ENCODE measurements around the gene PHKA1. TPM values are rescaled to one million over a fixed set of nuclear protein-coding genes. Genes with fewer than 3 reads are reported as not detected.

PHKA1 gene
- total RNA-seq, 3 donors from 2014 or later: 3.8 to 8.7 (median 4.0) TPM

GRCh38 chrX:72715546-72715945 lies 1.4 kb upstream of the PHKA1 start:
- no peak for TF ChIP-seq CTCF (IDR thresholded peaks at IDR 0.05)

GRCh38 chrX:72714478-72714916 lies 391 bp upstream of the PHKA1 start:
- no peak for TF ChIP-seq CTCF (IDR thresholded peaks at IDR 0.05)
- Histone ChIP-seq H3K4me3 (no peak overlapping the region), H3K9me3 (no peaks in the 10 kb centered on the region), H3K4me1 (ENCODE audit: low read depth) (no peaks in the 10 kb centered on the region), H3K36me3 (ENCODE audit: low read depth) (no peaks in the 10 kb centered on the region)
- DNase-seq: peak; percentile 54 to 64 (median 54)
- intact Hi-C loops (cut with DNase I, micrococcal nuclease): no loop called here
- ATAC-seq: peak; percentile 83

More at GRCh38 chrX:72715546-72715945, 1.4 kb upstream of the PHKA1 start:
- Histone ChIP-seq H3K4me3 (no peak overlapping the region), H3K36me3 (ENCODE audit: low read depth) (no peaks in the 10 kb centered on the region), H3K9me3 (no peaks in the 10 kb centered on the region), H3K4me1 (ENCODE audit: low read depth) (no peaks in the 10 kb centered on the region)
- ATAC-seq (no peak), DNase-seq (no peak)
- intact Hi-C loops (cut with DNase I, micrococcal nuclease): no loop called here

- Histone ChIP-seq H3K36me3 (ENCODE audit: low read depth) (no peaks in the 10 kb centered on the region), H3K4me1 (ENCODE audit: low read depth) (no peaks in the 10 kb centered on the region), H3K9me3 (no peaks in the 10 kb centered on the region), H3K4me3 (no peak overlapping the region)
- no peak for TF ChIP-seq CTCF (IDR thresholded peaks at IDR 0.05)
- ATAC-seq (no peak), DNase-seq (no peak)
- intact Hi-C loops (cut with DNase I, micrococcal nuclease): no loop called here
These were observed 976 bp downstream of the PHKA1 start for GRCh38 chrX:72713130-72713529.

- intact Hi-C loops (cut with DNase I, micrococcal nuclease): no loop called here
- TF ChIP-seq CTCF (IDR thresholded peaks at IDR 0.05): no peak
- no peaks in the 10 kb centered on the region for H3K36me3 ChIP-seq (ENCODE audit: low read depth)
- no peaks in the 10 kb centered on the region for H3K4me1 ChIP-seq (ENCODE audit: low read depth)
- DNase-seq (no peak), ATAC-seq (no peak)
- H3K9me3 ChIP-seq: no peaks in the 10 kb centered on the region
- H3K4me3 ChIP-seq: no peak overlapping the region
These were observed 1.9 kb downstream of the PHKA1 start for GRCh38 chrX:72712094-72712755.

- H3K4me1 ChIP-seq (ENCODE audit: low read depth): no peaks in the 10 kb centered on the region
- H3K36me3 ChIP-seq (ENCODE audit: low read depth): no peaks in the 10 kb centered on the region
- no peak overlapping the region for H3K4me3 ChIP-seq
- no peak for TF ChIP-seq CTCF (IDR thresholded peaks at IDR 0.05)
- H3K9me3 ChIP-seq: no peaks in the 10 kb centered on the region
- intact Hi-C loops (cut with DNase I, micrococcal nuclease): no loop called here
- no peak for DNase-seq
- no peak for ATAC-seq
These were observed 8.3 kb downstream of the PHKA1 start for GRCh38 chrX:72705814-72706213.

Data from mucosa of descending colon (tissue), 3 donors.